Peyer's patch (tissue), 4 donors: ENCODE data around the gene BPIFA2. TPM values are rescaled to one million over a fixed set of nuclear protein-coding genes. Genes with fewer than 3 reads are reported as not detected.

Experiments used
- DNase-seq, 3 donors: peaks; one replicate each; pipeline ENCODE4 v3.0.0-alpha.2; 2017 to 2019
- H3K27ac ChIP-seq, 4 donors: fragments of 200-600 bp; sonication (generic); one replicate each; pipeline ENCODE4 v1.5.1; 2016 to 2019
- H3K27me3 ChIP-seq, 2 donors: fragments of 200-600 bp; sonication (generic); one replicate each; pipeline ENCODE4 v1.5.1; 2019
- H3K36me3 ChIP-seq, 3 donors: fragments of 200-600 bp; sonication (generic); one replicate each; pipeline ENCODE4 v1.5.1; 2016 to 2019
- H3K4me1 ChIP-seq, 4 donors: fragments of 200-600 bp; sonication (generic); one replicate each; pipeline ENCODE4 v1.5.1; 2016 to 2019
- H3K4me3 ChIP-seq, 4 donors: fragments of 200-600 bp; sonication (generic); 1 replicate in 3 of 4; 2 replicates in 1 of 4; pipeline ENCODE4 v1.5.1; 2016 to 2019; ENCODE audit warnings: mild to moderate bottlenecking in 1 of 4
- H3K9me3 ChIP-seq, 4 donors: fragments of 200-600 bp; sonication (generic); one replicate each; pipeline ENCODE4 v1.5.1; 2016 to 2019; ENCODE audit warnings: mild to moderate bottlenecking in 1 of 4
- POLR2A ChIP-seq, 2 donors: fragments of 450-650 bp; IDR thresholded peaks; one replicate each; pipeline ENCODE4 v1.5.1; 2017; ENCODE audit warnings: antibody characterized with exemption in 2 of 2, mild to moderate bottlenecking in 2 of 2, moderate library complexity in 2 of 2
- total RNA-seq, 4 donors: library from RNA; depleted of rRNA; stranded (reverse); fragments of >200 nt; gene quantifications; one replicate each; pipeline ENCODE4 v1.1.0, GENCODE V29; 2016
- TF ChIP-seq, protein P1 (sequence below), 6 experiments: fragments of 450-650 bp in 4 of 6; fragments of 200-600 bp in 2 of 6; sonication (generic) in 1 of 6; IDR thresholded peaks; one replicate each; pipeline ENCODE4 v1.5.1; 2017 to 2019; ENCODE audit warnings: antibody characterized with exemption in 6 of 6, mild to moderate bottlenecking in 3 of 6, moderate library complexity in 1 of 6

BPIFA2 gene
- total RNA-seq, 4 donors from 2014 or later: not detected

DNA sequence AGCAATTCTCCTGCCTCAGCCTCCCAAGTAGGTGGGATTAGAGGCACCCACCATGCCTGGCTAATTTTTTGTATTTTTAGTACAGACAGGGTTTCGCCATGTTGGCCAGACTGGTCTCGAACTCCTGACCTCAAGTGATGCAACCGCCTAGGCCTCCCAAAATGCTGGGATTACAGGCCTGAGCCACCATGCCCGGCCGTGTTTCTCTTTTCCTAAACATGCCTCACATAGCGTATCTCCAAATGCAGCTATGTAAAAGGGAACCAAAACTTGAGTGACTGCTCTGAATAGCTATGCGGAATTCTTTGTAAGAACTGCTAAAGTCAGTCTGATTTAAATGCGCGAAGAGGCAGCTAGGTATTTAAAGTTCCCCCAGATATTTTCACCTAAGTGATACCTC is 20.5 kb downstream of the BPIFA2 start:
- H3K27me3 ChIP-seq: no peaks in the 10 kb centered on the region
- H3K4me3 ChIP-seq: no peak overlapping the region
- TF ChIP-seq, protein P1, sequence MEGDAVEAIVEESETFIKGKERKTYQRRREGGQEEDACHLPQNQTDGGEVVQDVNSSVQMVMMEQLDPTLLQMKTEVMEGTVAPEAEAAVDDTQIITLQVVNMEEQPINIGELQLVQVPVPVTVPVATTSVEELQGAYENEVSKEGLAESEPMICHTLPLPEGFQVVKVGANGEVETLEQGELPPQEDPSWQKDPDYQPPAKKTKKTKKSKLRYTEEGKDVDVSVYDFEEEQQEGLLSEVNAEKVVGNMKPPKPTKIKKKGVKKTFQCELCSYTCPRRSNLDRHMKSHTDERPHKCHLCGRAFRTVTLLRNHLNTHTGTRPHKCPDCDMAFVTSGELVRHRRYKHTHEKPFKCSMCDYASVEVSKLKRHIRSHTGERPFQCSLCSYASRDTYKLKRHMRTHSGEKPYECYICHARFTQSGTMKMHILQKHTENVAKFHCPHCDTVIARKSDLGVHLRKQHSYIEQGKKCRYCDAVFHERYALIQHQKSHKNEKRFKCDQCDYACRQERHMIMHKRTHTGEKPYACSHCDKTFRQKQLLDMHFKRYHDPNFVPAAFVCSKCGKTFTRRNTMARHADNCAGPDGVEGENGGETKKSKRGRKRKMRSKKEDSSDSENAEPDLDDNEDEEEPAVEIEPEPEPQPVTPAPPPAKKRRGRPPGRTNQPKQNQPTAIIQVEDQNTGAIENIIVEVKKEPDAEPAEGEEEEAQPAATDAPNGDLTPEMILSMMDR (IDR thresholded peaks at IDR 0.05): no peak
- TF ChIP-seq POLR2A (IDR thresholded peaks at IDR 0.05): no peak
- DNase-seq: no peak
- no peaks in the 10 kb centered on the region for H3K36me3 ChIP-seq
- H3K27ac ChIP-seq: no peak overlapping the region
- H3K9me3 ChIP-seq: no peaks in the 10 kb centered on the region
- H3K4me1 ChIP-seq: no peaks in the 10 kb centered on the region

DNA sequence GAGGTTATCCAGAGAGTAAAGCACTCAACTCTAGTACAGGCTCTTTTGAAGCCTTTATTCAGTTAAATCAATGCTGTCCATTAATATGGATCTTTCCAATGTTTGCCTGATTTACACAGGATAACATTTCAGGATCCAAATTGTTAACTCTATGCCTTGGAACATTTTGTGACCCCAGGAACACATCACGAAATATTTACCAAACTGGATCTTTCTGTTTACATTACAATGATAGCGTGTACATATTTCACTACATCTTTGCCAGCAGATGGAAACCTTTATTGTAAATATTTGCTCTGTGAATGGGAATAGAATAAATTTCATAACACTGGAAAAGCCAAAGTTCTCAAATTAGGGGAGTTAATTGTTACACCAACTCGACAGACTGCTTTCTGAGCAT is 23.5 kb downstream of the BPIFA2 start:
- Histone ChIP-seq H3K27me3 (no peaks in the 10 kb centered on the region), H3K36me3 (no peaks in the 10 kb centered on the region), H3K4me1 (no peaks in the 10 kb centered on the region), H3K4me3 (no peak overlapping the region), H3K9me3 (no peaks in the 10 kb centered on the region), H3K27ac (no peak overlapping the region)
- DNase-seq: no peak
- no peak for TF ChIP-seq POLR2A (IDR thresholded peaks at IDR 0.05)
- TF ChIP-seq, protein P1 (IDR thresholded peaks at IDR 0.05): no peak

DNA sequence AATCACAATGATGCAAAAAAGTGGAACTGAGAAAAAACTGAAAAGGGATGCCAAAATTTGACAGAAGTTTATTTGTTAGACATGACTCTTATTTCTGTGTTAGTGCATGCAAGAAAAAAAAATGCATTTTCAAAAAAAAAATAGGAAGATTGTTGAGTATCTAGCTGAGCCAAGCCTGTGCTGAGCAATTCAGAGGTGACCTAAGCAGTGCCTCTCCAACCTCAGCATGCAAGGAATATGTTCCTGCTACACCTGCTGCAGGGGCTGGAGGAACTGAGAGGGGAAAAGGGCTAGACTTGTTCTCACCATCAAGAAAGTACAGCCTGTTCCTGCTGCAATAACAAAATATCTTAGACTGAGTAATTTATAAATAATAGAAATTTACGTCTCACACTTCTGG is 24.0 kb downstream of the BPIFA2 start:
- Histone ChIP-seq H3K4me1 (no peaks in the 10 kb centered on the region), H3K4me3 (no peak overlapping the region), H3K36me3 (no peaks in the 10 kb centered on the region), H3K9me3 (no peaks in the 10 kb centered on the region), H3K27me3 (no peaks in the 10 kb centered on the region), H3K27ac (peak overlapping the region in 1 of 4 donors; percentile 31)
- DNase-seq: no peak
- TF ChIP-seq, protein P1 (IDR thresholded peaks at IDR 0.05): no peak
- no peak for TF ChIP-seq POLR2A (IDR thresholded peaks at IDR 0.05)

DNA sequence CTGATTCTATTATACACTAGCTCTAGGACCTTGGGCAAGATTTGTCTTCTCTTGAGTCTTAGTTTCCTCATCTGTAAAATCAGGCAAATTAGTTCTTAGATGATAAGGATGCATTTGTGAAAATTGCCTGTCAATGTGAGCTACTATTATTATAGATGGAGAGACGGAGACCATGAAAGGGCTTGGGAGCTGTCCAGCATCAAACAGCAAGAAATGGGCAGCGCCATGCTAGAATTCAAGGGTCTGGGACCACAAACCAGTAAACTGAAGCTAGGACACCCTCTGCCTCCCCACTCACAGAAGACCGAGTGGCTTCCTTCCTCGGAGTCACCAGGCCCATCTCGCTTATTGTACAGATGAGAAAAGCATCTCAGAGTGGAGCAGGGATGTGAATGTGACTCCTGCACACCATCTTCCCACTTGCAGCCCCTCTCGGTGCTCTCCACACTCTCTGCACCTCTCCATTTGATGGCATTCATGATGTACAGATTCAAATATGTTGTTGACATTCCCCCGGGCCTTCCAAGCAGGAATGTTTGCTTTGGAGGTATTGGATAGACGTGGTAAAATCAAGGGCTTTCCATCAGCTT is 25.0 kb downstream of the BPIFA2 start:
- Histone ChIP-seq H3K36me3 (no peaks in the 10 kb centered on the region), H3K4me3 (no peak overlapping the region), H3K27ac (peak overlapping the region in 1 of 4 donors; percentile 31), H3K9me3 (no peaks in the 10 kb centered on the region), H3K27me3 (no peaks in the 10 kb centered on the region), H3K4me1 (no peaks in the 10 kb centered on the region)
- TF ChIP-seq, protein P1 (IDR thresholded peaks at IDR 0.05): no peak
- no peak for TF ChIP-seq POLR2A (IDR thresholded peaks at IDR 0.05)
- no peak for DNase-seq

DNA sequence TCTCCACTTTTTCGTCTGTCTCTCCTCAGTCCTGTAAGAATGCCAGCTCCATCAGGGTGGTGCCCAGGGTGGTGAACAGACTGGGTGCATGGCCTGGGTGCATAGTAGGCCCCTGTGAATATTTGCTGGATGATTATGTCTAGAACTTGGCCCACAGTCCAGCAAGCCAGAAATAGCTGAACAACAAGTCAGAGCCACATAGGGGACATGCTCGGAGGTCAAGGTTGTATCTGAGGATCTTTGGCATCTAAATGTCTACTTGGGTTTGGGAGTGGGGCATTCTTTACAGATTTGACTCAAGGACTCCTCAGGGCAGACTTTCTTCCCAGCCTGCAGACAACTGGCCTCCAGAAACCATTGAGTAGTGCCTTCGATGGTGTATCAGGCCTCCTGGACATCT is 31.1 kb downstream of the BPIFA2 start:
- Histone ChIP-seq H3K4me3 (no peak overlapping the region), H3K27me3 (no peaks in the 10 kb centered on the region), H3K27ac (no peak overlapping the region), H3K36me3 (no peaks in the 10 kb centered on the region), H3K4me1 (no peaks in the 10 kb centered on the region), H3K9me3 (no peaks in the 10 kb centered on the region)
- no peak for TF ChIP-seq POLR2A (IDR thresholded peaks at IDR 0.05)
- DNase-seq: no peak

DNA sequence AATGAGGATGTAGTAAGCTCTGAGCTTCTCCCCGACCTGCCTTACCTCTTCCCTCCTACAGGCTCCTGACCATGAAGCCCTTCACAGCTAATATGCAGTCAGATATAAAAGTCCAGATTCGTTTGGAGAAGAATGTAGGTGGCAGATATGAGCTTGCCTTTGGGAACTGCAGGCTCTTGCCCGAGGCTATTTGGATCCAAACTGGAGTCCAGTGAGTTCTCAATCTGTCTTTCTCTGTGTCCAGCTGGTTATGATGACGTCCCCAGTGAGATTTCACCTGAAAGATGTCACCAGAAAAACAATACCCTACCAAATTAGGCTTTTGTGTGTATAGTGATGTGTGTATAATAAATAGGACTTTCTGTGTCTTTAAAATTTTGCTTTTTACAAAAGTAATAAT is 34.5 kb downstream of the BPIFA2 start:
- H3K27me3 ChIP-seq: no peaks in the 10 kb centered on the region
- no peak overlapping the region for H3K27ac ChIP-seq
- no peaks in the 10 kb centered on the region for H3K9me3 ChIP-seq
- no peaks in the 10 kb centered on the region for H3K36me3 ChIP-seq
- no peaks in the 10 kb centered on the region for H3K4me1 ChIP-seq
- TF ChIP-seq POLR2A (IDR thresholded peaks at IDR 0.05): no peak
- TF ChIP-seq, protein P1 (IDR thresholded peaks at IDR 0.05): no peak
- DNase-seq: no peak
- no peak overlapping the region for H3K4me3 ChIP-seq
